GM23338 (cell line): ENCODE measurements around the gene PDE1C. TPM values are rescaled to one million over a fixed set of nuclear protein-coding genes. Genes with fewer than 3 reads are reported as not detected.

Source experiments
- ATAC-seq: fragments of 200-7000 bp; cut with Tn5 transposase; 3 replicates; pipeline ENCODE4 v1.9.1; 2020
- DNase-seq: peaks from one replicate; pipeline ENCODE4 v3.0.0-alpha.2; 2015; ENCODE audit warnings: low spot score
- H2AFZ ChIP-seq: fragments of 200-600 bp; sonication (generic); 2 replicates; pipeline ENCODE4 v1.8.0; 2016; ENCODE audit warnings: antibody characterized with exemption, mild to moderate bottlenecking, moderate library complexity
- H3F3A ChIP-seq: fragments of 200-600 bp; sonication (generic); replicated peaks from 2 replicates; pipeline ENCODE4 v1.8.0; 2017; ENCODE audit warnings: antibody characterized with exemption, mixed run types, low read depth
- H3K27ac ChIP-seq: fragments of 200-600 bp; sonication (generic); 2 replicates; pipeline ENCODE4 v1.6.1; 2016; ENCODE audit warnings: low read depth
- H3K27me3 ChIP-seq: fragments of 200-600 bp; sonication (generic); 2 replicates; pipeline ENCODE4 v1.8.0; 2016; ENCODE audit warnings: mild to moderate bottlenecking, mixed run types, moderate library complexity; ENCODE audit not compliant: insufficient read depth
- H3K36me3 ChIP-seq: fragments of 200-600 bp; sonication (generic); 2 replicates; pipeline ENCODE4 v1.8.0; 2016; ENCODE audit warnings: mild to moderate bottlenecking; ENCODE audit not compliant: insufficient read depth
- H3K4me1 ChIP-seq: fragments of 200-600 bp; sonication (generic); 2 replicates; pipeline ENCODE4 v1.8.0; 2016; ENCODE audit warnings: mild to moderate bottlenecking, moderate library complexity; ENCODE audit not compliant: insufficient read depth
- H3K4me2 ChIP-seq: fragments of 200-600 bp; sonication (generic); 2 replicates; pipeline ENCODE4 v1.7.1; 2017; ENCODE audit warnings: mixed run types
- H3K4me3 ChIP-seq: fragments of 200-600 bp; sonication (generic); 2 replicates; pipeline ENCODE4 v1.6.1; 2016; ENCODE audit warnings: mixed run types
- H3K79me2 ChIP-seq: fragments of 200-600 bp; sonication (generic); replicated peaks from 2 replicates; pipeline ENCODE4 v1.8.0; 2017; ENCODE audit warnings: mild to moderate bottlenecking; ENCODE audit not compliant: insufficient read depth
- H3K9me2 ChIP-seq: fragments of 200-600 bp; sonication (generic); 2 replicates; pipeline ENCODE4 v1.8.0; 2017; ENCODE audit not compliant: insufficient read depth
- H4K20me1 ChIP-seq: fragments of 200-600 bp; sonication (generic); replicated peaks from 2 replicates; pipeline ENCODE4 v1.8.0; 2017; ENCODE audit warnings: mild to moderate bottlenecking; ENCODE audit not compliant: insufficient read depth
- H3K27ac Mint-ChIP-seq: 2 replicates; pipeline ENCODE4 v1.8.0; 2020; ENCODE audit warnings: inconsistent platforms, mild to moderate bottlenecking, moderate library complexity, mixed read lengths
- H3K27me3 Mint-ChIP-seq: 3 replicates; pipeline ENCODE4 v1.8.0; 2022; ENCODE audit warnings: low read depth, mild to moderate bottlenecking, moderate library complexity, mixed read lengths, inconsistent platforms; ENCODE audit not compliant: insufficient read depth, poor library complexity
- H3K36me3 Mint-ChIP-seq: 3 replicates; pipeline ENCODE4 v1.8.0; 2021; ENCODE audit warnings: low read depth, mild to moderate bottlenecking, inconsistent platforms, moderate library complexity, mixed read lengths
- H3K4me1 Mint-ChIP-seq: 3 replicates; pipeline ENCODE4 v1.8.0; 2020; ENCODE audit warnings: mild to moderate bottlenecking, inconsistent platforms, mixed read lengths
- H3K4me3 Mint-ChIP-seq: 3 replicates; pipeline ENCODE4 v1.8.0; 2021; ENCODE audit warnings: moderate library complexity, mild to moderate bottlenecking, inconsistent platforms, mixed read lengths
- H3K9me3 Mint-ChIP-seq: 3 replicates; pipeline ENCODE4 v1.8.0; 2020; ENCODE audit warnings: moderate library complexity, mild to moderate bottlenecking, inconsistent platforms, mixed read lengths
- CREB1 ChIP-seq: fragments of 250-450 bp; sonication (Bioruptor Pico); IDR thresholded peaks from 2 replicates; pipeline ENCODE4 v1.5.0; 2020; ENCODE audit warnings: low read depth, mild to moderate bottlenecking, moderate library complexity
- EZH2 ChIP-seq: fragments of 200-600 bp; sonication (generic); IDR thresholded peaks from one replicate; pipeline ENCODE4 v1.8.0; 2017; ENCODE audit warnings: antibody characterized with exemption, mild to moderate bottlenecking, low read depth; ENCODE audit not compliant: unreplicated experiment
- EZH2phosphoT487 ChIP-seq: fragments of 200-600 bp; sonication (generic); IDR thresholded peaks from one replicate; pipeline ENCODE4 v1.8.1; 2018; ENCODE audit warnings: antibody characterized with exemption; ENCODE audit not compliant: unreplicated experiment
- JUNB ChIP-seq: IDR thresholded peaks from one replicate; pipeline ENCODE4 v1.6.1; 2016; ENCODE audit warnings: antibody characterized with exemption; ENCODE audit not compliant: unreplicated experiment
- NANOG ChIP-seq: IDR thresholded peaks from 2 replicates; pipeline ENCODE4 v1.6.1; 2016; ENCODE audit warnings: antibody characterized with exemption, borderline replicate concordance
- POLR2AphosphoS5 ChIP-seq: IDR thresholded peaks from 2 replicates; pipeline ENCODE4 v1.6.1; 2016; ENCODE audit warnings: antibody characterized with exemption, low read depth
- STAT1 ChIP-seq: IDR thresholded peaks from one replicate; pipeline ENCODE4 v1.6.1; 2016; ENCODE audit warnings: antibody characterized with exemption; ENCODE audit not compliant: unreplicated experiment
- ZNF114 ChIP-seq: fragments of 250-450 bp; sonication (Bioruptor Pico); IDR thresholded peaks from 2 replicates; pipeline ENCODE4 v1.5.0; 2020; ENCODE audit warnings: mild to moderate bottlenecking, moderate library complexity
- ZNF331 ChIP-seq: fragments of 250-450 bp; sonication (Bioruptor Pico); IDR thresholded peaks from 2 replicates; pipeline ENCODE4 v1.5.0; 2020; ENCODE audit warnings: low read depth, mild to moderate bottlenecking, moderate library complexity
- ZNF462 ChIP-seq: fragments of 250-450 bp; sonication (Bioruptor Pico); IDR thresholded peaks from 2 replicates; pipeline ENCODE4 v1.5.0; 2020; ENCODE audit warnings: mild to moderate bottlenecking, moderate library complexity
- polyA plus RNA-seq: library from polyadenylated mRNA; unstranded; fragments of >200 nt; fragmentation: Nextera tagmentation; extraction: Ambion mirVana; gene quantifications from 2 replicates; pipeline ENCODE4 v1.2.1, GENCODE V29; 2016
- total RNA-seq: library from RNA; depleted of rRNA; stranded (reverse); fragments of >200 nt; shearing (Covaris generic); gene quantifications from 2 replicates; pipeline ENCODE4 v1.2.3, GENCODE V29; 2014
- TF ChIP-seq, protein P1 (sequence below), 2 experiments: fragments of 200-600 bp in 1 of 2; sonication (generic) in 1 of 2; conservative IDR thresholded peaks; 2 replicates each; pipeline versions ENCODE4 v1.5.1 to v1.6.1; 2016 to 2017; ENCODE audit warnings: antibody characterized with exemption in 2 of 2, low read depth in 2 of 2, mild to moderate bottlenecking in 2 of 2, moderate library complexity in 1 of 2
- TF ChIP-seq, protein P2 (sequence below): IDR thresholded peaks from 2 replicates; pipeline ENCODE4 v1.6.1; 2016; ENCODE audit warnings: antibody characterized with exemption

The PDE1C gene
- total and polyA plus RNA-seq, 2 experiments from 2014 or later, result 0.28 TPM; not detected in 1

- TF ChIP-seq ZNF462 (CRISPR knock-in tag) (no peak), ZNF114 (no peak), JUNB (no peak), EZH2phosphoT487 (no peak)
Measured at GRCh38 chr7:32047801-32048200, 22.4 kb downstream of the PDE1C start (continued).

GRCh38 chr7:32047075-32047474 is 23.1 kb downstream of the PDE1C start:
- H3K27me3 ChIP-seq, result no peaks in the 10 kb centered on the region
- H3K79me2 ChIP-seq, result no peaks in the 10 kb centered on the region
- H4K20me1 ChIP-seq, result no peaks in the 10 kb centered on the region; the same call in 1 of the 2 replicates
- H3K9me2 ChIP-seq, result peaks cover 4% of the 10 kb centered on the region; the same call in 1 of the 2 replicates
- no peak overlapping the region for H3K4me3 Mint-ChIP-seq
- H3K36me3 Mint-ChIP-seq, result no peaks in the 10 kb centered on the region
- no peak overlapping the region for H2AFZ ChIP-seq
- H3K4me1 ChIP-seq, result peaks cover 4% of the 10 kb centered on the region
- no peak overlapping the region for H3K4me2 ChIP-seq
- H3K36me3 ChIP-seq, result no peaks in the 10 kb centered on the region
- peaks cover 6% of the 10 kb centered on the region for H3K27me3 Mint-ChIP-seq
- peaks cover 15% of the 10 kb centered on the region for H3K4me1 Mint-ChIP-seq
- H3K9me3 Mint-ChIP-seq, result no peaks in the 10 kb centered on the region
- no peak overlapping the region for H3K27ac ChIP-seq
- no peak overlapping the region for H3K4me3 ChIP-seq
- no peak overlapping the region for H3K27ac Mint-ChIP-seq
- ATAC-seq (no peak), DNase-seq (no peak)
- no peaks in the 10 kb centered on the region for H3F3A ChIP-seq
- TF ChIP-seq NANOG, result no peak
- TF ChIP-seq ZNF114, result no peak
- TF ChIP-seq EZH2, result no peak
- no peak for TF ChIP-seq EZH2phosphoT487
- no peak for TF ChIP-seq STAT1
- no peak for TF ChIP-seq JUNB
- no peak for TF ChIP-seq ZNF331 (CRISPR knock-in tag)
- TF ChIP-seq, protein P1, sequence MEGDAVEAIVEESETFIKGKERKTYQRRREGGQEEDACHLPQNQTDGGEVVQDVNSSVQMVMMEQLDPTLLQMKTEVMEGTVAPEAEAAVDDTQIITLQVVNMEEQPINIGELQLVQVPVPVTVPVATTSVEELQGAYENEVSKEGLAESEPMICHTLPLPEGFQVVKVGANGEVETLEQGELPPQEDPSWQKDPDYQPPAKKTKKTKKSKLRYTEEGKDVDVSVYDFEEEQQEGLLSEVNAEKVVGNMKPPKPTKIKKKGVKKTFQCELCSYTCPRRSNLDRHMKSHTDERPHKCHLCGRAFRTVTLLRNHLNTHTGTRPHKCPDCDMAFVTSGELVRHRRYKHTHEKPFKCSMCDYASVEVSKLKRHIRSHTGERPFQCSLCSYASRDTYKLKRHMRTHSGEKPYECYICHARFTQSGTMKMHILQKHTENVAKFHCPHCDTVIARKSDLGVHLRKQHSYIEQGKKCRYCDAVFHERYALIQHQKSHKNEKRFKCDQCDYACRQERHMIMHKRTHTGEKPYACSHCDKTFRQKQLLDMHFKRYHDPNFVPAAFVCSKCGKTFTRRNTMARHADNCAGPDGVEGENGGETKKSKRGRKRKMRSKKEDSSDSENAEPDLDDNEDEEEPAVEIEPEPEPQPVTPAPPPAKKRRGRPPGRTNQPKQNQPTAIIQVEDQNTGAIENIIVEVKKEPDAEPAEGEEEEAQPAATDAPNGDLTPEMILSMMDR (conservative IDR thresholded peaks at IDR 0.05; ENCODE audit: low read depth in 2 of 2), result no peak
- no peak for TF ChIP-seq CREB1 (CRISPR knock-in tag)
- TF ChIP-seq, protein P2, sequence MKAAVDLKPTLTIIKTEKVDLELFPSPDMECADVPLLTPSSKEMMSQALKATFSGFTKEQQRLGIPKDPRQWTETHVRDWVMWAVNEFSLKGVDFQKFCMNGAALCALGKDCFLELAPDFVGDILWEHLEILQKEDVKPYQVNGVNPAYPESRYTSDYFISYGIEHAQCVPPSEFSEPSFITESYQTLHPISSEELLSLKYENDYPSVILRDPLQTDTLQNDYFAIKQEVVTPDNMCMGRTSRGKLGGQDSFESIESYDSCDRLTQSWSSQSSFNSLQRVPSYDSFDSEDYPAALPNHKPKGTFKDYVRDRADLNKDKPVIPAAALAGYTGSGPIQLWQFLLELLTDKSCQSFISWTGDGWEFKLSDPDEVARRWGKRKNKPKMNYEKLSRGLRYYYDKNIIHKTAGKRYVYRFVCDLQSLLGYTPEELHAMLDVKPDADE, result no peak
- no peak for TF ChIP-seq POLR2AphosphoS5
